OCI-LY3 (cell line): ENCODE measurements around the gene FLT1.

Experiments
- H2AFZ ChIP-seq: fragments of 200-600, 300-600 bp; shearing (Covaris generic); 2 replicates; pipeline ENCODE4 v1.6.0; 2014; ENCODE audit warnings: antibody characterized with exemption, low read depth, low read length
- H3K27ac ChIP-seq: fragments of 200-600, 300-600 bp; sonication (generic); 2 replicates; pipeline ENCODE4 v1.5.1; 2014; ENCODE audit warnings: mild to moderate bottlenecking, low read length, moderate library complexity, mixed read lengths
- H3K27me3 ChIP-seq: fragments of 200-600, 300-600 bp; sonication (generic); 2 replicates; pipeline ENCODE4 v1.6.1; 2014; ENCODE audit warnings: low read depth, low read length, mixed read lengths
- H3K36me3 ChIP-seq: fragments of 200-600, 300-600 bp; sonication (generic); replicated peaks from 2 replicates; pipeline ENCODE3; 2014; ENCODE audit warnings: low read depth, low read length, mixed read lengths
- H3K4me1 ChIP-seq: fragments of 300-600, 200-600 bp; sonication (generic); 2 replicates; pipeline ENCODE4 v1.6.1; 2014; ENCODE audit warnings: low read length, mixed read lengths
- H3K4me2 ChIP-seq: fragments of 200-600, 300-600 bp; sonication (generic); 2 replicates; pipeline ENCODE4 v1.6.1; 2014; ENCODE audit warnings: low read length, mixed read lengths
- H3K4me3 ChIP-seq: fragments of 300-600, 200-600 bp; sonication (generic); 2 replicates; pipeline ENCODE4 v1.5.1; 2014; ENCODE audit warnings: antibody characterized with exemption, mild to moderate bottlenecking, low read length, moderate library complexity
- H3K79me2 ChIP-seq: fragments of 300-600, 200-600 bp; shearing (Covaris generic); 2 replicates; pipeline ENCODE4 v1.6.1; 2014; ENCODE audit warnings: mild to moderate bottlenecking, low read length, mixed read lengths
- H3K9ac ChIP-seq: fragments of 300-600, 200-600 bp; shearing (Covaris generic); 2 replicates; pipeline ENCODE4 v1.6.0; 2014; ENCODE audit warnings: mild to moderate bottlenecking, low read length, moderate library complexity
- H3K9me3 ChIP-seq: fragments of 200-600, 300-600 bp; shearing (Covaris generic); 2 replicates; pipeline ENCODE4 v1.6.1; 2014; ENCODE audit warnings: low read length, mixed read lengths; ENCODE audit not compliant: insufficient read depth
- H4K20me1 ChIP-seq: fragments of 200-600, 300-600 bp; sonication (generic); 2 replicates; pipeline ENCODE4 v1.6.1; 2016; ENCODE audit warnings: low read length, mixed read lengths; ENCODE audit not compliant: insufficient read depth
- CTCF ChIP-seq: fragments of 200-600, 300-600 bp; sonication (generic); IDR thresholded peaks from 2 replicates; pipeline ENCODE4 v1.5.1; 2014; ENCODE audit warnings: antibody characterized with exemption, low read length, low read depth
- EZH2phosphoT487 ChIP-seq: fragments of 200-600 bp; shearing (Covaris generic); IDR thresholded peaks from 2 replicates; pipeline ENCODE4 v1.6.1; 2018; ENCODE audit warnings: antibody characterized with exemption, mixed run types, low read depth

The FLT1 gene

DNA sequence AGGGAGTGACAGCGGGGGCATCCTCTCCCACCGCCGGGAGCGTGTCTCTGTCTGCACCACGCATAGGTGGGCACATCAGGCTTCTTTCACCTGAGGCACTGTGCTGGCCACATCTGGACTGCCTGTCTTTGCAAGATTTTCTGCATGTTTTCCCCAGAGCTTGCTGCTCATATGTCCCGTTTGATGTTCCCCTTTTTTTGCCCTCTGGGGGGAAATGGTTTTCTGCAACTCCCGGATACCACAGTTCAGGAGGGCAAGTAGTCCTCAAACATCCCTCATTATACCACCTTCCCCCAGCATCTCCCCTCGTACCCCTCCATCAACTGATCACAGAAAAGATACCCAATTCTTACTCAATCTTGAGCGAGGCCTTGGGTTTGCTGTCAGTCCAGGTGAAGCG lies 188.6 kb downstream of the FLT1 start:
- H2AFZ ChIP-seq = no peak overlapping the region
- H3K27ac ChIP-seq = no peak overlapping the region
- H3K79me2 ChIP-seq = no peaks in the 10 kb centered on the region
- H3K4me2 ChIP-seq = no peak overlapping the region
- no peaks in the 10 kb centered on the region for H3K27me3 ChIP-seq
- TF ChIP-seq CTCF (no peak), EZH2phosphoT487 (no peak)
- H3K4me3 ChIP-seq = no peak overlapping the region
- H3K36me3 ChIP-seq = no peaks in the 10 kb centered on the region
- peaks cover 5% of the 10 kb centered on the region; the same call in 1 of the 2 replicates for H3K4me1 ChIP-seq
- no peaks in the 10 kb centered on the region for H4K20me1 ChIP-seq
- H3K9me3 ChIP-seq = no peaks in the 10 kb centered on the region
- H3K9ac ChIP-seq = no peak overlapping the region

- Histone ChIP-seq H3K4me1 (peaks cover 5% of the 10 kb centered on the region; the same call in 1 of the 2 replicates), H3K4me2 (no peak overlapping the region), H3K36me3 (no peaks in the 10 kb centered on the region), H2AFZ (no peak overlapping the region), H4K20me1 (no peaks in the 10 kb centered on the region), H3K9ac (no peak overlapping the region), H3K27ac (no peak overlapping the region), H3K79me2 (no peaks in the 10 kb centered on the region), H3K4me3 (no peak overlapping the region), H3K9me3 (no peaks in the 10 kb centered on the region), H3K27me3 (no peaks in the 10 kb centered on the region)
- TF ChIP-seq CTCF = no peak
- TF ChIP-seq EZH2phosphoT487 = no peak
Observed at GRCh38 chr13:28301839-28302238, 193.1 kb downstream of the FLT1 start.

DNA sequence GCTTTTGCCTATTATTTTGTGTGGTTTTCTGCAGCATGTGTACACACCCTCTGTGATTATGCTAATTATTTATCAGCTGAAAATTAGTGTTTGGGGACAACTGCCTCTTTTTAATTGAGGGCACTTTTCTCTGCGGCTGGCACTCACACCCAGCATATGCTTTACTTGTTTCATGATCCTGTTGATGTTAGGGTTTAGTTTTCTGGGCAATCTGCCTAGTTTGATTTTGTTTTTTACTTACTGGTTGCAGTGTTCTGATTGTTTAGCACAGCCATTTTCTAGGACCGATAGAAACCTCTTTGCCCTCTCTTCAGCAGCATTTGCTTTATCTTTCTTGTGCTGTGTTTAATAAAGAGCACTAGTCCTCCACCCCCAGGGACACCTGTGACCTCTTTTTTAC lies 195.0 kb downstream of the FLT1 start:
- no peaks in the 10 kb centered on the region for H4K20me1 ChIP-seq
- peaks cover 6% of the 10 kb centered on the region for H3K36me3 ChIP-seq
- H3K27me3 ChIP-seq = no peaks in the 10 kb centered on the region
- H3K4me1 ChIP-seq = peaks cover 5% of the 10 kb centered on the region; the same call in 1 of the 2 replicates
- no peaks in the 10 kb centered on the region for H3K79me2 ChIP-seq
- H3K9me3 ChIP-seq = no peaks in the 10 kb centered on the region
- H3K27ac ChIP-seq = no peak overlapping the region
- TF ChIP-seq CTCF (no peak), EZH2phosphoT487 (no peak)
- H3K9ac ChIP-seq = no peak overlapping the region
- H2AFZ ChIP-seq = no peak overlapping the region
- H3K4me2 ChIP-seq = no peak overlapping the region
- H3K4me3 ChIP-seq = no peak overlapping the region

- H4K20me1 ChIP-seq = no peaks in the 10 kb centered on the region
- H2AFZ ChIP-seq = no peak overlapping the region
- no peak overlapping the region for H3K4me2 ChIP-seq
- peaks cover 26% of the 10 kb centered on the region for H3K36me3 ChIP-seq
- no peak overlapping the region for H3K9ac ChIP-seq
- no peak overlapping the region for H3K4me3 ChIP-seq
- no peaks in the 10 kb centered on the region for H3K9me3 ChIP-seq
- no peak overlapping the region for H3K27ac ChIP-seq
- TF ChIP-seq EZH2phosphoT487 (no peak), CTCF (no peak)
- H3K27me3 ChIP-seq = no peaks in the 10 kb centered on the region
- H3K79me2 ChIP-seq = no peaks in the 10 kb centered on the region
- peaks cover 5% of the 10 kb centered on the region; the same call in 1 of the 2 replicates for H3K4me1 ChIP-seq
Observed at GRCh38 chr13:28297341-28297740, 197.6 kb downstream of the FLT1 start.
